Endothelial cell of umbilical vein (primary cell): ENCODE results near the gene NUBP1. TPM values are rescaled to one million over a fixed set of nuclear protein-coding genes. Genes with fewer than 3 reads are reported as not detected.

Source experiments
- BruUV-seq: library from RNA; stranded (reverse); fragments of 400-500 nt; replicated peaks from 2 replicates; lab custom pipeline; 2021; lab: Mats Ljungman, UMichigan
- CTCF ChIA-PET: fragments of 300-600, 350-600 bp; sonication (Branson Sonifier 250); formaldehyde crosslinking; loops from one replicate; lab custom pipeline; 2021; ENCODE audit warnings: antibody characterized with exemption, inconsistent platforms; lab: Charles Lee
- POLR2A ChIA-PET: fragments of 300-600, 350-600 bp; sonication (Branson Sonifier 250); formaldehyde crosslinking; loops from one replicate; lab custom pipeline; 2021; ENCODE audit warnings: antibody characterized with exemption, inconsistent platforms; lab: Charles Lee
- DNase-seq: peaks from one replicate; pipeline ENCODE4 v3.0.0-alpha.2; 2011; ENCODE audit warnings: low read depth, low spot score
- FAIRE-seq: peaks from 2 replicates; lab custom pipeline; 2011; peaks lifted over from hg19 to GRCh38; lab: Jason Lieb, UNC
- H2AFZ ChIP-seq: 2 replicates; pipeline ENCODE4 v1.6.0; 2012; ENCODE audit warnings: low read depth, low read length, control low read depth, inconsistent platforms
- H3K27ac ChIP-seq: 2 replicates; pipeline ENCODE4 v1.5.1; 2011; ENCODE audit warnings: low read depth, mild to moderate bottlenecking, control low read depth, low read length, moderate library complexity; ENCODE audit not compliant: insufficient read depth
- H3K27me3 ChIP-seq, 2 experiments: 2 replicates each; pipeline versions ENCODE4 v1.6.0 to v1.6.1; 2011; ENCODE audit warnings: low read length in 2 of 2, mixed read lengths in 1 of 2; ENCODE audit not compliant: control insufficient read depth in 2 of 2, insufficient read depth in 2 of 2
- H3K36me3 ChIP-seq, 2 experiments: 2 replicates in 1 of 2; 3 replicates in 1 of 2; pipeline ENCODE4 v1.5.1; 2011; ENCODE audit warnings: low read length in 2 of 2, mild to moderate bottlenecking in 1 of 2, moderate library complexity in 1 of 2; ENCODE audit not compliant: control insufficient read depth in 2 of 2, insufficient read depth in 2 of 2; ENCODE audit errors: extremely low read depth in 1 of 2
- H3K4me1 ChIP-seq: 3 replicates; pipeline ENCODE4 v1.5.1; 2011; ENCODE audit warnings: mild to moderate bottlenecking, low read length; ENCODE audit not compliant: control insufficient read depth, insufficient read depth; ENCODE audit errors: extremely low read depth
- H3K4me2 ChIP-seq: 2 replicates; pipeline ENCODE4 v1.6.1; 2011; ENCODE audit warnings: low read length, control low read depth, mixed read lengths; ENCODE audit not compliant: insufficient read depth
- H3K4me3 ChIP-seq, 3 experiments: fragments of 200-600 bp in 1 of 3; sonication (generic), shearing (Covaris generic) in 1 of 3; replicated peaks in 1 of 3; 2 replicates each; pipeline ENCODE4 v1.5.1; 2011 to 2016; ENCODE audit warnings: control low read depth in 3 of 3, low read length in 3 of 3, mild to moderate bottlenecking in 2 of 3, inconsistent platforms in 1 of 3, low read depth in 1 of 3, moderate library complexity in 1 of 3; ENCODE audit not compliant: insufficient read depth in 1 of 3
- H3K79me2 ChIP-seq: 2 replicates; pipeline ENCODE4 v1.6.0; 2012; ENCODE audit warnings: low read length, inconsistent platforms; ENCODE audit not compliant: control insufficient read depth, insufficient read depth
- H3K9ac ChIP-seq: replicated peaks from 2 replicates; pipeline ENCODE3; 2011; ENCODE audit warnings: low read length, control low read depth; ENCODE audit not compliant: insufficient read depth; ENCODE audit errors: extremely low read depth
- H3K9me1 ChIP-seq: replicated peaks from 3 replicates; pipeline ENCODE4 v1.6.0; 2011; ENCODE audit warnings: mild to moderate bottlenecking, low read length; ENCODE audit not compliant: control insufficient read depth, insufficient read depth; ENCODE audit errors: extremely low read depth
- H3K9me3 ChIP-seq: replicated peaks from 2 replicates; pipeline ENCODE4 v1.5.1; 2012; ENCODE audit warnings: low read length, inconsistent platforms; ENCODE audit not compliant: control insufficient read depth, insufficient read depth
- H4K20me1 ChIP-seq: replicated peaks from 2 replicates; pipeline ENCODE3; 2011; ENCODE audit warnings: mild to moderate bottlenecking, low read length; ENCODE audit not compliant: control insufficient read depth, insufficient read depth; ENCODE audit errors: extremely low read depth
- CTCF ChIP-seq, 2 donors: IDR thresholded peaks; 1 replicate in 1 of 2; 2 replicates in 1 of 2; pipeline ENCODE4 v1.5.1; 2011; ENCODE audit warnings: low read length in 2 of 2, mild to moderate bottlenecking in 2 of 2, moderate library complexity in 2 of 2, control low read depth in 1 of 2, inconsistent platforms in 1 of 2, low read depth in 1 of 2; ENCODE audit not compliant: insufficient read depth in 1 of 2; ENCODE audit errors: extremely low read depth in 1 of 2
- EZH2 ChIP-seq: IDR thresholded peaks from 2 replicates; pipeline ENCODE4 v1.6.1; 2012; ENCODE audit warnings: borderline replicate concordance, low read depth, mild to moderate bottlenecking, moderate library complexity, low read length, inconsistent platforms; ENCODE audit not compliant: severe bottlenecking
- FOS ChIP-seq: IDR thresholded peaks from 2 replicates; pipeline ENCODE4 v1.6.1; 2011; ENCODE audit warnings: mild to moderate bottlenecking, low read length, moderate library complexity, borderline replicate concordance; ENCODE audit not compliant: insufficient read depth
- GATA2 ChIP-seq: IDR thresholded peaks from 2 replicates; pipeline ENCODE4 v1.7.0; 2011; ENCODE audit warnings: low read depth, mild to moderate bottlenecking, moderate library complexity, mixed read lengths, low read length; ENCODE audit not compliant: insufficient read length, insufficient read depth
- JUN ChIP-seq: IDR thresholded peaks from 2 replicates; pipeline ENCODE4 v1.6.1; 2011; ENCODE audit warnings: borderline replicate concordance, low read depth; ENCODE audit not compliant: insufficient read length, insufficient read depth
- MAX ChIP-seq: IDR thresholded peaks from 2 replicates; pipeline ENCODE4 v1.6.1; 2011; ENCODE audit not compliant: insufficient read depth, insufficient read length
- MYC ChIP-seq: IDR thresholded peaks from one replicate; pipeline ENCODE4 v1.6.1; 2011; ENCODE audit warnings: mild to moderate bottlenecking, low read depth, low read length
- POLR2A ChIP-seq: IDR thresholded peaks from 2 replicates; pipeline ENCODE4 v1.6.1; 2012; ENCODE audit warnings: low read depth, mild to moderate bottlenecking, control low read depth, low read length
- POLR2AphosphoS5 ChIP-seq: IDR thresholded peaks from 2 replicates; pipeline ENCODE4 v1.6.1; 2012; ENCODE audit warnings: low read depth, mild to moderate bottlenecking, control low read depth, low read length, moderate library complexity; ENCODE audit not compliant: insufficient read depth
- dilution Hi-C: fragments of 300-500 bp; cut with MboI; formaldehyde crosslinking; loops from one replicate; pipeline ENCODE4 v1.15.0; 2019; ENCODE audit warnings: low sequenced_read_pairs; ENCODE audit not compliant: extremely low pct_ligation_motif_present
- intact Hi-C: fragments of 100-400 bp; cut with micrococcal nuclease; formaldehyde crosslinking; loops from one replicate; pipeline ENCODE4 v1.10.0; 2022
- polyA plus RNA-seq, 4 experiments: library from polyadenylated mRNA; depleted of rRNA in 3 of 4; stranded (reverse) in 3 of 4; unstranded in 1 of 4; fragments of >200 nt; gene quantifications; 2 replicates each; pipeline versions ENCODE4 v1.2.1 to v1.2.3, GENCODE V29; 2011 to 2012; ENCODE audit warnings: missing spikeins in 1 of 4
- total RNA-seq: library from RNA; stranded (reverse); gene quantifications from 2 replicates; pipeline ENCODE4 v1.2.3, GENCODE V29; 2021

Gene NUBP1
- total and polyA plus RNA-seq, 2 donors (not counting 3 experiments of a cell fraction or from before 2014, with no cell fraction given), result 23.6 to 30.8 TPM

- DNase-seq (no peak), FAIRE-seq (no peak)
- no peak overlapping the region for H3K9ac ChIP-seq
- no peaks in the 10 kb centered on the region for H3K79me2 ChIP-seq
- intact Hi-C loops (no loop called here), dilution Hi-C loops (no loop called here)
- CTCF ChIA-PET, result no interaction called here
- no peak overlapping the region for H2AFZ ChIP-seq
- no peaks in the 10 kb centered on the region for H4K20me1 ChIP-seq
- BruUV-seq, result no TSS peak
- TF ChIP-seq CTCF (IDR thresholded peaks at IDR 0.05; ENCODE audit: extremely low read depth in 1 of 2, insufficient read depth in 1 of 2, low read depth in 1 of 2, low read length in 2 of 2) (no peak), MYC (no peak), POLR2A (no peak), JUN (no peak), GATA2 (no peak), MAX (no peak), FOS (no peak), EZH2 (no peak), POLR2AphosphoS5 (no peak)
- no peak overlapping the region for H3K4me3 ChIP-seq
- no peaks in the 10 kb centered on the region for H3K27me3 ChIP-seq
- POLR2A ChIA-PET, result no interaction called here
- H3K9me3 ChIP-seq, result no peaks in the 10 kb centered on the region
- no peaks in the 10 kb centered on the region for H3K4me1 ChIP-seq
- H3K4me2 ChIP-seq, result no peak overlapping the region
- no peaks in the 10 kb centered on the region for H3K36me3 ChIP-seq
- no peaks in the 10 kb centered on the region for H3K9me1 ChIP-seq
- no peak overlapping the region for H3K27ac ChIP-seq
Observed at GRCh38 chr16:10808850-10809249, 65.2 kb downstream of the NUBP1 start.
